Esophagus squamous epithelium (tissue), 4 donors: ENCODE data around the gene STARD7.

Experiments
- POLR2A ChIP-seq, 4 donors: fragments of 450-650 bp; IDR thresholded peaks; one replicate each; pipeline ENCODE4 v1.6.1; 2017; ENCODE audit warnings: antibody characterized with exemption in 4 of 4, mild to moderate bottlenecking in 4 of 4, moderate library complexity in 3 of 4
- TF ChIP-seq, protein P1 (sequence below), 6 experiments: fragments of 450-650 bp in 4 of 6; fragments of 200-600 bp in 2 of 6; sonication (generic) in 2 of 6; IDR thresholded peaks; one replicate each; pipeline ENCODE4 v1.5.1; 2016 to 2019; ENCODE audit warnings: antibody characterized with exemption in 6 of 6, mild to moderate bottlenecking in 4 of 6, moderate library complexity in 4 of 6

DNA sequence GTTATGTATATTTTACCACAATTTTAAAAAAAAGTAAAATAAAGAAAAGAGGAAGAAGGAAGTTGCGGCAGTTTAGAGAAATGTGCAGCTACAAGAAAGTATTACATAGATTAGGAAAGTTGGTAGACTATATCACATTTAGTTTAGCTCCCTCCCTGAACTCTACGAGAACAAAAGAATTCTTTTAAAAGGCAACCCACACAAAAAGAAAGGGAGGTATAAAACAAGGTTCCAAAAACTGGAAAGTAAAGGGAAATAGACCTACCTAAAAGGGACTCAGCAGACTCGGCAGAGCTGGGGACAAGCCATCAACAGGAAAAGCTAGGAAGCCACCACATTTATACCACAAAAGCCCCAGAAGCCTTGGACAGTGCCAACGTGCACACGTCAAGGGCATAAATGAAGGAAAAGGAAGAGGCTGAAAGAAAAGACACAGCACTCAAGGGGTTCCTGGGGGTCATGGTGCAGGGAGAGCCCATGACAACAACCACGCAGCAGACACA, 48.0 kb upstream of the STARD7 start:
- TF ChIP-seq, protein P1, sequence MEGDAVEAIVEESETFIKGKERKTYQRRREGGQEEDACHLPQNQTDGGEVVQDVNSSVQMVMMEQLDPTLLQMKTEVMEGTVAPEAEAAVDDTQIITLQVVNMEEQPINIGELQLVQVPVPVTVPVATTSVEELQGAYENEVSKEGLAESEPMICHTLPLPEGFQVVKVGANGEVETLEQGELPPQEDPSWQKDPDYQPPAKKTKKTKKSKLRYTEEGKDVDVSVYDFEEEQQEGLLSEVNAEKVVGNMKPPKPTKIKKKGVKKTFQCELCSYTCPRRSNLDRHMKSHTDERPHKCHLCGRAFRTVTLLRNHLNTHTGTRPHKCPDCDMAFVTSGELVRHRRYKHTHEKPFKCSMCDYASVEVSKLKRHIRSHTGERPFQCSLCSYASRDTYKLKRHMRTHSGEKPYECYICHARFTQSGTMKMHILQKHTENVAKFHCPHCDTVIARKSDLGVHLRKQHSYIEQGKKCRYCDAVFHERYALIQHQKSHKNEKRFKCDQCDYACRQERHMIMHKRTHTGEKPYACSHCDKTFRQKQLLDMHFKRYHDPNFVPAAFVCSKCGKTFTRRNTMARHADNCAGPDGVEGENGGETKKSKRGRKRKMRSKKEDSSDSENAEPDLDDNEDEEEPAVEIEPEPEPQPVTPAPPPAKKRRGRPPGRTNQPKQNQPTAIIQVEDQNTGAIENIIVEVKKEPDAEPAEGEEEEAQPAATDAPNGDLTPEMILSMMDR (IDR thresholded peaks at IDR 0.05): no peak
- no peak for TF ChIP-seq POLR2A (IDR thresholded peaks at IDR 0.05)
